ENCODE measurements around the gene MFSD12.
"Not testable (repeated sequence)": the region's sequence is repeated elsewhere in the genome, so short reads cannot be mapped to it uniquely, and the experiment has no call there.

The MFSD12 gene

DNA sequence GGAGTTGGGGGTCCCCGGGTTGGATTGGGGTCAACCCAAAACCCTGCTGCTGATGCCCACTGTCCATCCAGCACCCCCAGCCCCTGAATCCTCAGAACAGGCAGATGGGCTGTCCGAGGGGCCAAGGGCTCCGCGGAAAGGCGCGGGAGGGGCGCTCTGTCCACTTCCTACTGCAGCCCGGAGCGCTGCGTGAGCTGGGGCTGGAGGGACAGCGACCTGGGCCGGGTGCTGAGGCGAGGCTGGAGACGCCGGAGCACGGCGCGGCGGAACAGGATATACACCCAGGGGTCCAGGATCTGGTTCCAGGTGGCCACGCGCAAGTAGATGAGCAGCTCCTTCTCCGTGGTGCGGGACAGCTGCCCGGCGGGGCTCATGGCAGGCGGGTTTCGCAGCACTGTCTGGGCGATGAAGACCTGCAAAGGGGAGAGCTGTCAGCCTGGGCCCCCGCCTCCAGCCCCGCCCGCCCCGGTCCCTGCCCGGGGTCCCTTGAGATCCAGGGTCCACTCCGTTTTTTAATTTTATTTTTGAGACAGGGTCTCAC lies 38.2 kb upstream of the MFSD12 start:
- Histone ChIP-seq H3K9ac (ENCODE audit: low read length) (no peak overlapping the region), H3K36me3 (ENCODE audit: control insufficient read depth, low read depth, low read length) (no peaks in the 10 kb centered on the region), H3K4me1 (ENCODE audit: control insufficient read depth, low read depth, low read length) (no peaks in the 10 kb centered on the region), H3K27me3 (ENCODE audit: control insufficient read depth, insufficient read depth, low read length) (no peaks in the 10 kb centered on the region), H3K4me3 (ENCODE audit: low read length) (no peak overlapping the region), H3K9me3 (ENCODE audit: control insufficient read depth, low read depth, low read length) (no peaks in the 10 kb centered on the region), H3K27ac (ENCODE audit: low read length) (no peak overlapping the region)

DNA sequence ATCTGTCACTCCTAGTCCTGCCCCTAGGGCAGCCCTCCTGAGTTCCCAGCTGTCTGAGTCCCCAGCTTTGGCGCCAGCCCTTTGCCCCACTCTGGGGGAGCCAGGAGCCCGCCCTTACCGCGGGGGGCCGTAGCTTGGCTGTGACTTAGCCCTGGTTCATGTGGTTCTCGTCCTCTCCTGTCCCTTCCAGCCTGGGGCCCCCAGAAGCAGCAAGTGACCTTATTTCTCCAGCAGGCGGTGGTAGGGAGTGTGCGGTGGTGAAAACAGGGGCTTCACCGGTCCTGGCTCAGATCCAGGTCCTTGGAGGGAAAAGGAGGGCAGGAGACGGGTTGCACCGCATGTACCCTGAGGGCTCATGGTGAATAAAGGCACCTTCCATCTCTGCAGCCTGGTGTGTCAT lies 35.8 kb upstream of the MFSD12 start:
- H3K27me3 ChIP-seq (ENCODE audit: control insufficient read depth, insufficient read depth, low read length): peaks cover 4% of the 10 kb centered on the region
- H3K4me3 ChIP-seq (ENCODE audit: low read length): no peak overlapping the region
- no peaks in the 10 kb centered on the region for H3K36me3 ChIP-seq (ENCODE audit: control insufficient read depth, low read depth, low read length)
- no peak overlapping the region for H3K9ac ChIP-seq (ENCODE audit: low read length)
- H3K4me1 ChIP-seq (ENCODE audit: control insufficient read depth, low read depth, low read length): no peaks in the 10 kb centered on the region
- no peaks in the 10 kb centered on the region for H3K9me3 ChIP-seq (ENCODE audit: control insufficient read depth, low read depth, low read length)
- no peak overlapping the region for H3K27ac ChIP-seq (ENCODE audit: low read length)

DNA sequence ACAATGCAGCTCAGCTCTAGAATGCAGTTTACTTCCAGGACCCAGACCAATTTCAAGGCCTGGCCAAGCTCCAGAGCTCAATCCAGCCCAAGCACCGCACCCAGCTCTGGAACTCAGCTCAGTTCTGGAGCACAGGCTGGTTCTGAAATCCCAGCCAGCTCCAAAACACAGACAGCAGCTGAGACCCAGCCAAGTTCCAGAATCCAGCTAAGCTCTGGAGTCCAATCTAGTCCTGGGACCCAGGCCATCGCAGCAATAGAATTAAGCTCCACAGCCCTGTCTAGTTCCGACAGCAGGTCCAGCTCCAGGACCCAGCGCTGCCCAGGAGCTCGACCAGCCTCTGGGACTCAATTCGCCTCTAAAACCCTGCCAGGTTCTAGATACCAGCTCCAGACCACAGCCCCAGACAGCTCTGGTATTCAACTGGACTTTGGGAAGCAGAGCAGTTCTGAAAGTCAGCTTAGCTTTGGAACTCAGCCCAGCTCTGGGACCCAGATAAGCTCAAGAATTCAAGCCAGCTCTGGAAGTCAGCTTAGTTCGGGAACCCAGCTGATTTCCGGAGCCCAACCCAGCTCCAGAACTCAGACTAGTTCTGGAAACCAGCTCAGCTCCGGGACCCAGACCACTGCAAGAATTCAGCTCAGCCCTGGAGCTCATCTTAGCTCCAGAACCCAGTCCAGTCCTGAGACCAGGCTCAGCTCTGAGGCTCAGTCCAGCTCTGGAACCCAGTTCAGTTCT lies 34.7 kb upstream of the MFSD12 start:
- H3K27ac ChIP-seq (ENCODE audit: low read length): no peak overlapping the region
- H3K4me1 ChIP-seq (ENCODE audit: control insufficient read depth, low read depth, low read length): no peaks in the 10 kb centered on the region
- H3K4me3 ChIP-seq (ENCODE audit: low read length): no peak overlapping the region
- no peaks in the 10 kb centered on the region for H3K36me3 ChIP-seq (ENCODE audit: control insufficient read depth, low read depth, low read length)
- peaks cover 8% of the 10 kb centered on the region for H3K27me3 ChIP-seq (ENCODE audit: control insufficient read depth, insufficient read depth, low read length)
- H3K9ac ChIP-seq (ENCODE audit: low read length): no peak overlapping the region
- no peaks in the 10 kb centered on the region for H3K9me3 ChIP-seq (ENCODE audit: control insufficient read depth, low read depth, low read length)

DNA sequence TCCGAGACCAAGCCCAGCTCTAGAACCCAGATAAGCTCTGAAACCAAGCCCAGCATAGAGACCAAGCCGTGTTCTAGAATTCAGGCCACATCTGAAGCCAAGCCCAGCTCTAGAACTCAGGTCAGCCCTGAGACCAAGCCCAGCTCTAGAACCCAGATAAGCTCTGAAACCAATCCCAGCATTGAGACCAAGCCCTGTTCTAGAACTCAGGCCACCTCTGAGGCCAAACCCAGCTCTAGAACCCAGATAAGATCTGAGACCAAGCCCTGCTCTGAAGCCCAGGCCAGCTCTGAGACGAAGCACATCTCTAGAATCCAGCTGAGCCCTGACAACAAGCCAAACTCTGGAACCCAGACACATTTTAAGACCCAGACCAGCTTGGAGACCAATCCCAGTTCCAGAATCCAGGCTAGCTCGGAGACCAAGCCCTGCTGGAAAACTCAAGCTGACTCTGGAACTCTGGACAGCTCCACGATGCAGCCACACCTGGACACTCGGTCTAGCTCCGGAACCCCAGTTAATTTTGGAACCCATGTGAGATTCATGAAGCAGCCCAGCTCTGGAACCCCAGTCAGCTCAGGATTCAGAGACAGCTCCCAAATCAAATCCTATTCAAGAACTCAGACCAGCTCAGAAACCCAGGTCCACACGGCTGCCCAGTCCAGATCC lies 33.7 kb upstream of the MFSD12 start:
- H3K27me3 ChIP-seq (ENCODE audit: control insufficient read depth, insufficient read depth, low read length): peaks cover 17% of the 10 kb centered on the region
- no peaks in the 10 kb centered on the region for H3K36me3 ChIP-seq (ENCODE audit: control insufficient read depth, low read depth, low read length)
- no peak overlapping the region for H3K27ac ChIP-seq (ENCODE audit: low read length)
- H3K4me3 ChIP-seq (ENCODE audit: low read length): no peak overlapping the region
- H3K4me1 ChIP-seq (ENCODE audit: control insufficient read depth, low read depth, low read length): no peaks in the 10 kb centered on the region
- no peaks in the 10 kb centered on the region for H3K9me3 ChIP-seq (ENCODE audit: control insufficient read depth, low read depth, low read length)
- no peak overlapping the region for H3K9ac ChIP-seq (ENCODE audit: low read length)

DNA sequence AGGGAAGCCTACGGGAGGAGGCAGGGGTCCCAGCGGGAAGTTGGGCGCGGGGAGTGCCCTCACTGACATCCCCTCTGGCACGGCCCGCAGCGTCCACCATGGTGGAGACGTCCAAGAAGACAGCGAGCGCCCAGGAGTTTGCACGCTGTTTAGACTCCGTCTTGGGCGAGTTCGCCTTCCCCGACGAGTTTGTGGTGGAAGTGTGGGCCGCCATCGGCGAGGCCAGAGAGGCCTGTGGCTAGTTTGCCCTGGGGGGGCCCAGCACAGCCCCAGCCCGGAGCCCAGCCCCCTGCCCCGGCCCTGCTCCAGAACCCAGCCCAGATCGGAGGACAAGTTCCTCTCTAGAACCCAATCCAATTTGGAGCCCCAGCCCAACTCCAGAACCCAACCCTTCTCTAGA lies 32.6 kb upstream of the MFSD12 start:
- Histone ChIP-seq H3K9me3 (ENCODE audit: control insufficient read depth, low read depth, low read length) (no peaks in the 10 kb centered on the region), H3K36me3 (ENCODE audit: control insufficient read depth, low read depth, low read length) (no peaks in the 10 kb centered on the region), H3K4me3 (ENCODE audit: low read length) (no peak overlapping the region), H3K4me1 (ENCODE audit: control insufficient read depth, low read depth, low read length) (no peaks in the 10 kb centered on the region), H3K27me3 (ENCODE audit: control insufficient read depth, insufficient read depth, low read length) (peaks cover 28% of the 10 kb centered on the region), H3K27ac (ENCODE audit: low read length) (no peak overlapping the region), H3K9ac (ENCODE audit: low read length) (no peak overlapping the region)

DNA sequence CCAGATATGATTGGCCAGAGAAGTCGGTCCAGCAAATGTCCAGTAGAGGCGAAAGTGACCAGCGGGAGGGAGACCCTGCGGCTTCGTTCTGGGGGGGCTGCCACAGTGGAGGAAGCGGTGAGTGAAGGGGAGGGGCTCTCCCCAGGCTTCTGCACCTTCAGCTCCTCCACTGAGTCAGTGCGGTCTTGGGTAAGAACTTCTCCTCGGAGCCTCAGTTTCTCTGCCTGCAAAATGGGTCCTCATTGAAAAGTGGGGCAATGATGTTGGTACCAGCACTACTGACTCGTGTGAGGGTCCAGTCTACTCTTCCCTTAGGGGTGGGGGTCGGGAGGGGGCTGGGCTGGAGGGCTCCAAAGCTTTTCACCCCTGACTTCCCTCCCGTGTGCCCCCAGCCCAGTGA lies 32.1 kb upstream of the MFSD12 start:
- Histone ChIP-seq H3K4me1 (ENCODE audit: control insufficient read depth, low read depth, low read length) (no peaks in the 10 kb centered on the region), H3K9me3 (ENCODE audit: control insufficient read depth, low read depth, low read length) (no peaks in the 10 kb centered on the region), H3K27ac (ENCODE audit: low read length) (no peak overlapping the region), H3K36me3 (ENCODE audit: control insufficient read depth, low read depth, low read length) (no peaks in the 10 kb centered on the region), H3K4me3 (ENCODE audit: low read length) (no peak overlapping the region), H3K27me3 (ENCODE audit: control insufficient read depth, insufficient read depth, low read length) (peaks cover 30% of the 10 kb centered on the region), H3K9ac (ENCODE audit: low read length) (no peak overlapping the region)

DNA sequence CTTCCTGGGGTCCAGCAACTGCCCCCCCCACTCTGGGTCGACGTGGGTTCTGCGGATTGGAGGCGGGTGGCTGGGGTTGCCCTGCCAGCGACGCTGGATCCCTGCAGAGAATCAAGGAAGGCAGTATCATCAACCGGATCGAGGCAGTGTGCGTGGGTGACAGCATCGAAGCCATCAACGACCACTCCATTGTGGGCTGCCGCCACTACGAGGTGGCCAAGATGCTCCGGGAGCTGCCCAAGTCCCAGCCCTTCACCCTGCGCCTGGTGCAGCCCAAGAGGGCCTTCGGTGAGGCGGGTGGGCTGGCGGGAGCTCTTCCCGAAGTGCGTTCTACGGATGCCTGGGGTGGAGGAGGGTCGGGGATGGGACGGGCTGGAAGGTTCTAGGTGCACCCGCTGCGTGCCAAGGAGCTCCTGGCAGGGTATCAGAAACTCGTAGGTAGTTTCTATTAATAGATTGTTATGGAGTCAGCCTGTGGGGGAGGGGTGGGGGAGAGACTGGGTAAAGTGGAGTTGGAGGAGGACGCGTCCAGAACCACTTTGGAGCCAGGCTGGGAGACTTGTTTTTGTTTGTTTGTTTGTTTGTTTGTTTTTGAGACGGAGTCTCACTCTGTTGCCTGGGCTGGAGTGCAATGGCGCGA lies 29.4 kb upstream of the MFSD12 start:
- no peaks in the 10 kb centered on the region for H3K36me3 ChIP-seq (ENCODE audit: control insufficient read depth, low read depth, low read length)
- H3K4me1 ChIP-seq (ENCODE audit: control insufficient read depth, low read depth, low read length): no peaks in the 10 kb centered on the region
- H3K27me3 ChIP-seq (ENCODE audit: control insufficient read depth, insufficient read depth, low read length): peaks cover 30% of the 10 kb centered on the region
- H3K9me3 ChIP-seq (ENCODE audit: control insufficient read depth, low read depth, low read length): no peaks in the 10 kb centered on the region
- no peak overlapping the region for H3K4me3 ChIP-seq (ENCODE audit: low read length)
- no peak overlapping the region for H3K9ac ChIP-seq (ENCODE audit: low read length)
- no peak overlapping the region for H3K27ac ChIP-seq (ENCODE audit: low read length)

DNA sequence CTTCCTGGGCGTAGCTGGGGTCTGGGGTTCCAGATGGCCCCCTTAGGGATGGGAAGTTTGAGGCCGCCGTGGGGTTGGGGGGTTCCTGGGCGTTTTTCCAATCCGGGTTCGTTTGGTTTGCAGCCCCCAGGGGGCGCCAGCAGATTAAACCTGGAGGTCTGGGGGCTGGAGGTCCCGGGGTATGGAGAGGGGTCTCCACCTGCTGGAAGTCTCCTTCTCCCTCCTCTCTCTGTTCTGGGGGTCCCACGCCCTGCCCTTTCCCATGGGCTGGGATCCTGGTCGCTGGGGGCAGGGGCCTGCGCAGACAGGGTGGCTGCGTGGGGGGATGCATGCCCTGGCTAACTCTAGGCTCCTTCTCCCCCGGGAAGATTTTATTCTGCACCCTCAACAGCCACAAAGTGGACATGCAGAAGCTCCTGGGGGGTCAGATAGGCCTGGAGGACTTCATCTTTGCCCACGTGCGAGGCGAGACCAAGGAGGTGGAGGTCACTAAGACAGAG lies 28.8 kb upstream of the MFSD12 start:
- Histone ChIP-seq H3K9ac (ENCODE audit: low read length) (no peak overlapping the region), H3K4me1 (ENCODE audit: control insufficient read depth, low read depth, low read length) (no peaks in the 10 kb centered on the region), H3K27me3 (ENCODE audit: control insufficient read depth, insufficient read depth, low read length) (peaks cover 30% of the 10 kb centered on the region), H3K4me3 (ENCODE audit: low read length) (no peak overlapping the region), H3K9me3 (ENCODE audit: control insufficient read depth, low read depth, low read length) (no peaks in the 10 kb centered on the region), H3K27ac (ENCODE audit: low read length) (no peak overlapping the region), H3K36me3 (ENCODE audit: control insufficient read depth, low read depth, low read length) (no peaks in the 10 kb centered on the region)

DNA sequence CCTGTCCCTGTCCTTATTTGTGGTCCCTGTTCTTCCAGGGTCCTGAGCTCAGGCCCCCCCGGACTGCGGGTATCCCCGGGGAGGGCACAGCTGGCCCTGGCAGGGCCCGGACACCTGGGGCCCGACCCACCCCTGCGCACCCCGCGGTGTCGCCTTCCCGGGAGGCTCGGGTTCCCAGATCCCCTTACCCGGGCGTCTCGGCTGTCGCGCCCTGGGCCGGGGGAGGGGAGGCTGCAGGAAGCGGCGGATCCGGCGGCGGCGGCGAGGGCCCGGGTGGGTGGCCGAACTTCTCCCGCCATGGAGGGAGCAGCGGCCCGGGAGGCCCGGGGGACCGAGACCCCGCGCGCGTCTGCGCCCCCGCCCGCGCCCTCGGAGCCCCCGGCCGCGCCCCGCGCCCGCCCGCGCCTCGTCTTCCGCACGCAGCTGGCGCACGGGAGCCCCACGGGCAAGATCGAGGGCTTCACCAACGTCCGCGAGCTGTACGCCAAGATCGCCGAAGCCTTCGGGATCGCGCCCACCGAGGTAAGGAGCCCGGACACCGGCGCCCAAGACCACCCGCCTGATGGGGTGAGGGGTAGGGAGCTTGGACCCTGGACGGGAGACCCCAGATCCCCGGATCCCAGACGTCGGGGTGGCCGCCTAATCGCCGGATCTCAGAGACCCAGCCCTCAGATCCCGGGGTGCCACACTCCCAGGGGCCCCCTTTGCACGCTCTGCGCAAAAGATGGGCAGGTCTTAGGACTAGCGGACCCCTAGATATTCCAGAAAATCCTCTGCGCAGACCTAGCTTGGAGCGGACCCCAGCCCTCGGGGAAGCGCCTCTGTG lies 28.1 kb upstream of the MFSD12 start, which contains the start of gene GIPC3:
Gene GIPC3 (plus strand): TSS at position 178 of the 826 bp plus-strand sequence. CDS start 120 bp downstream, at position 298.
- Histone ChIP-seq H3K27me3 (ENCODE audit: control insufficient read depth, insufficient read depth, low read length) (peaks cover 30% of the 10 kb centered on the region), H3K36me3 (ENCODE audit: control insufficient read depth, low read depth, low read length) (no peaks in the 10 kb centered on the region), H3K27ac (ENCODE audit: low read length) (no peak within 1 kb of the TSS), H3K4me1 (ENCODE audit: control insufficient read depth, low read depth, low read length) (no peaks in the 10 kb centered on the region), H3K9ac (ENCODE audit: low read length) (no peak within 1 kb of the TSS), H3K9me3 (ENCODE audit: control insufficient read depth, low read depth, low read length) (no peaks in the 10 kb centered on the region), H3K4me3 (ENCODE audit: low read length) (no peak within 1 kb of the TSS)

DNA sequence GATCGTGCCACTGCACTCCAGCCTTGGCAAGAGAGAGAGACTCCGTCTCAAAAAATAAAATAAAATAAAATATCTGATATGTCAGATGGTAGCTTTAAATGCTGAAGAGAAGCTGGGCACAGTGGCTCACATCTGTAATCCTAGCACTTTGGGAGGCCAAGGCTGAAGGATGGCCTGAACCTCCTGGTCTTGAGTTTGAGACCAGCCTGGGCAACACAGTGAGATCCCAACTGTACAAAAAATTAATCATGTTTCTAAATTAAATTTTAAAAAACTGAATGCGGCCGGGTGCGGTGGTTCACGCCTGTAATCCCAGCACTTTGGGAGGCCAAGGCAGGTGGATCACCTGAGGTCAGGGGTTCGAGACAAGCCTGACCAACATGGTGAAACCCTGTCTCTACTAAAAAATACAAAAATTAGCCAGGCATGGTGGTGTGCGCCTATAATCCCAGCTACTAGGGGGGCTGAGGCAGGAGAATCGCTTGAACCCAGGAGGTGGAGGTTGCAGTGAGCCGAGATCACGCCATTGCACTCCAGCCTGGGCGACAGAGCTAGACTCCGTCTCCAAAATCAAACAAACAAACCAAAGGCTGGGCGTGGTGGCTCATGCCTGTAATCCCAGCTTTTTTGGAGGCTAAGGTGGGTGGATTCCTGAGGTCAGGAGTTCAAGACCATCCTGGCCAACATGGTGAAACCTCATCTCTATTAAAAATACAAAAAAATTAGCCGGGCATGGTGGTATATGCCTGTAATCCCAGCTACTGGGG lies 26.8 kb upstream of the MFSD12 start:
- H3K36me3 ChIP-seq (ENCODE audit: control insufficient read depth, low read depth, low read length); H3K4me3 ChIP-seq (ENCODE audit: low read length); H3K4me1 ChIP-seq (ENCODE audit: control insufficient read depth, low read depth, low read length); H3K9ac ChIP-seq (ENCODE audit: low read length); H3K27ac ChIP-seq (ENCODE audit: low read length); H3K9me3 ChIP-seq (ENCODE audit: control insufficient read depth, low read depth, low read length): not testable (repeated sequence)
- peaks cover 30% of the 10 kb centered on the region for H3K27me3 ChIP-seq (ENCODE audit: control insufficient read depth, insufficient read depth, low read length)

Measured in iPS-18a (cell line).